Common myeloid progenitor, CD34-positive (primary cell): Measurements from ENCODE around the gene EXOG.

Experiments
- CTCF ChIA-PET: fragments of 350-600 bp; sonication (Branson Sonifier 250); formaldehyde crosslinking; loops from one replicate; lab custom pipeline; 2021; ENCODE audit warnings: antibody characterized with exemption; lab: Charles Lee
- POLR2A ChIA-PET: fragments of 350-600 bp; sonication (Branson Sonifier 250); formaldehyde crosslinking; loops from one replicate; lab custom pipeline; 2021; ENCODE audit warnings: antibody characterized with exemption; lab: Charles Lee
- DNase-seq, 3 donors: peaks; one replicate each; pipeline versions ENCODE4 v3.0.0 to v3.0.0-alpha.2; 2013
- H3K27ac ChIP-seq, 2 experiments: 1 replicate in 1 of 2; 2 replicates in 1 of 2; pipeline ENCODE4 v1.7.0; 2013; ENCODE audit warnings: inconsistent platforms in 2 of 2, low read length in 2 of 2, mild to moderate bottlenecking in 2 of 2, low read depth in 1 of 2, moderate library complexity in 1 of 2; ENCODE audit not compliant: severe bottlenecking in 2 of 2, insufficient read depth in 1 of 2, poor library complexity in 1 of 2
- H3K27me3 ChIP-seq, 5 experiments: replicated peaks in 2 of 5; 1 replicate in 3 of 5; 2 replicates in 2 of 5; pipeline versions ENCODE4 v1.6.1 to v1.7.0; 2013; ENCODE audit warnings: low read length in 4 of 5, mild to moderate bottlenecking in 2 of 5, moderate library complexity in 2 of 5, inconsistent platforms in 1 of 5; ENCODE audit not compliant: insufficient read depth in 5 of 5, control insufficient read depth in 4 of 5
- H3K36me3 ChIP-seq, 4 experiments: 1 replicate in 2 of 4; 2 replicates in 2 of 4; pipeline versions ENCODE4 v1.6.1 to v1.7.0; 2013; ENCODE audit warnings: low read length in 3 of 4, control low read depth in 1 of 4, mild to moderate bottlenecking in 1 of 4; ENCODE audit not compliant: control insufficient read depth in 4 of 4, insufficient read depth in 4 of 4
- H3K4me1 ChIP-seq, 4 experiments: 1 replicate in 3 of 4; 2 replicates in 1 of 4; pipeline versions ENCODE4 v1.6.1 to v1.7.1; 2013; ENCODE audit warnings: low read length in 3 of 4, mild to moderate bottlenecking in 3 of 4, control low read depth in 1 of 4, inconsistent platforms in 1 of 4, moderate library complexity in 1 of 4; ENCODE audit not compliant: control insufficient read depth in 4 of 4, insufficient read depth in 4 of 4; ENCODE audit errors: control extremely low read depth in 1 of 4
- H3K4me3 ChIP-seq, 7 experiments: 1 replicate in 4 of 7; 2 replicates in 3 of 7; pipeline versions ENCODE4 v1.5.1 to v1.7.0; 2013; ENCODE audit warnings: mild to moderate bottlenecking in 7 of 7, low read length in 6 of 7, moderate library complexity in 6 of 7, inconsistent platforms in 2 of 7, low read depth in 2 of 7, control low read depth in 1 of 7; ENCODE audit not compliant: insufficient read depth in 4 of 7, control insufficient read depth in 1 of 7; ENCODE audit errors: extremely low read depth in 1 of 7
- H3K9me3 ChIP-seq, 5 experiments: 1 replicate in 4 of 5; 2 replicates in 1 of 5; pipeline versions ENCODE4 v1.6.1 to v1.7.1; 2013; ENCODE audit warnings: low read length in 4 of 5, mild to moderate bottlenecking in 2 of 5, inconsistent platforms in 1 of 5, low read depth in 1 of 5, moderate library complexity in 1 of 5; ENCODE audit not compliant: control insufficient read depth in 4 of 5, insufficient read depth in 2 of 5; ENCODE audit errors: control extremely low read depth in 1 of 5
- WGBS: methylation state at CpG from one replicate; pipeline ENCODE4 v1.1.5; 2013; ENCODE audit not compliant: insufficient coverage; 5-methylcytosine and 5-hydroxymethylcytosine counted together

The EXOG gene

GRCh38 chr3:38519651-38520050 is 23.5 kb downstream of the EXOG start:
- no peak overlapping the region for H3K27ac ChIP-seq
- H3K36me3 ChIP-seq: peaks cover 2 to 21% (median 13%) of the 10 kb centered on the region in 4 experiments
- H3K4me3 ChIP-seq: peak overlapping the region in 3 of 7 experiments; percentile 19 to 42 (median 25)
- peaks cover 0 to 15% (median 1%) of the 10 kb centered on the region in 4 experiments for H3K4me1 ChIP-seq
- H3K27me3 ChIP-seq: no peaks in the 10 kb centered on the region
- POLR2A ChIA-PET: no interaction called here
- peak; percentile 32 to 85 (median 75) for DNase-seq
- CTCF ChIA-PET: interaction anchor here (1.6 to 4.5 kb wide), 5 partner anchors 12 to 480 kb away, joined by 7 to 52 read pairs (median 18); no protein-coding TSS in a partner anchor
- WGBS: 11% methylated on average over 3 of the region's 5 CpGs
- no peaks in the 10 kb centered on the region for H3K9me3 ChIP-seq

GRCh38 chr3:38521391-38521987 is 25.3 kb downstream of the EXOG start:
- no peaks in the 10 kb centered on the region for H3K9me3 ChIP-seq
- H3K27ac ChIP-seq: no peak overlapping the region
- ChIA-PET CTCF (interaction anchor here (0.6 to 6.7 kb wide), 29 partner anchors 9 to 509 kb away, joined by 3 to 52 read pairs (median 5); no protein-coding TSS in a partner anchor), POLR2A (no interaction called here)
- no peaks in the 10 kb centered on the region for H3K27me3 ChIP-seq
- peaks cover 5 to 23% (median 16%) of the 10 kb centered on the region in 4 experiments for H3K36me3 ChIP-seq
- no peak overlapping the region for H3K4me3 ChIP-seq
- peaks cover 0 to 15% (median 1%) of the 10 kb centered on the region in 4 experiments for H3K4me1 ChIP-seq
- 5% methylated on average over 3 of the region's 5 CpGs for WGBS
- DNase-seq: peak; percentile 75 to 84 (median 79)

- no peak for DNase-seq
- Histone ChIP-seq H3K4me3 (no peak overlapping the region), H3K27ac (no peak overlapping the region), H3K4me1 (peaks cover 0 to 15% (median 1%) of the 10 kb centered on the region in 4 experiments), H3K9me3 (no peaks in the 10 kb centered on the region), H3K27me3 (no peaks in the 10 kb centered on the region), H3K36me3 (peaks cover 5 to 24% (median 18%) of the 10 kb centered on the region in 4 experiments)
- ChIA-PET CTCF (interaction anchor here (0.6 to 6.7 kb wide), 26 partner anchors 9 to 509 kb away, joined by 3 to 52 read pairs (median 6); no protein-coding TSS in a partner anchor), POLR2A (no interaction called here)
- 97% methylated on average over 5 of the region's 6 CpGs for WGBS
Measured at GRCh38 chr3:38522002-38522401, 25.9 kb downstream of the EXOG start.

GRCh38 chr3:38524141-38524739 is 28.1 kb downstream of the EXOG start:
- WGBS: 93% methylated on average over 3 of the region's 5 CpGs
- Histone ChIP-seq H3K36me3 (peaks cover 7 to 32% (median 23%) of the 10 kb centered on the region in 4 experiments), H3K27me3 (no peaks in the 10 kb centered on the region), H3K9me3 (no peaks in the 10 kb centered on the region), H3K4me1 (peaks cover 0 to 11% (median 1%) of the 10 kb centered on the region in 4 experiments), H3K27ac (no peak overlapping the region), H3K4me3 (no peak overlapping the region)
- no peak for DNase-seq
- CTCF ChIA-PET: interaction anchor here (0.9 to 6.7 kb wide), 7 partner anchors 9 to 476 kb away, joined by 3 to 42 read pairs (median 4); no protein-coding TSS in a partner anchor
- POLR2A ChIA-PET: no interaction called here

GRCh38 chr3:38526792-38527191 is 30.7 kb downstream of the EXOG start:
- CTCF ChIA-PET: interaction anchor here (6.7 kb wide), 1 partner anchor 126 kb away, joined by 42 read pairs; no protein-coding TSS in a partner anchor
- no peak overlapping the region for H3K4me3 ChIP-seq

GRCh38 chr3:38528457-38528856 is 32.3 kb downstream of the EXOG start:
- Histone ChIP-seq H3K36me3 (peaks cover 7 to 33% (median 22%) of the 10 kb centered on the region in 4 experiments), H3K4me3 (no peak overlapping the region), H3K4me1 (no peaks in the 10 kb centered on the region), H3K27ac (no peak overlapping the region), H3K9me3 (no peaks in the 10 kb centered on the region), H3K27me3 (no peaks in the 10 kb centered on the region)
- DNase-seq: peak in 1 of 3 donors; percentile 2
- POLR2A ChIA-PET: no interaction called here
- no CpG with 5 or more reads among the region's 1 CpG for whole genome bisulfite sequencing
- CTCF ChIA-PET: interaction anchor here (0.7 kb wide), 1 partner anchor 153 kb away, joined by 3 read pairs; no protein-coding TSS in a partner anchor

More at GRCh38 chr3:38526792-38527191, 30.7 kb downstream of the EXOG start:
- no peak for DNase-seq
- POLR2A ChIA-PET: no interaction called here
- H3K27me3 ChIP-seq: no peaks in the 10 kb centered on the region
- no peaks in the 10 kb centered on the region for H3K4me1 ChIP-seq
- H3K9me3 ChIP-seq: no peaks in the 10 kb centered on the region
- peaks cover 7 to 37% (median 24%) of the 10 kb centered on the region in 4 experiments for H3K36me3 ChIP-seq
- 97% methylated on average over 10 of the region's 14 CpGs for WGBS
- no peak overlapping the region for H3K27ac ChIP-seq

- Histone ChIP-seq H3K36me3 (peaks cover 3 to 18% (median 9%) of the 10 kb centered on the region in 4 experiments), H3K27me3 (no peaks in the 10 kb centered on the region), H3K27ac (no peak overlapping the region), H3K4me1 (no peaks in the 10 kb centered on the region), H3K9me3 (peaks cover 0 to 7% (median 0%) of the 10 kb centered on the region in 5 experiments), H3K4me3 (no peak overlapping the region)
- ChIA-PET CTCF (no interaction called here), POLR2A (no interaction called here)
- 100% methylated on average over 1 of the region's 3 CpGs for WGBS
- DNase-seq: no peak
Measured at GRCh38 chr3:38532529-38532928, 36.4 kb downstream of the EXOG start.
